KOPT-K1 (cell line): Measurements from ENCODE around the gene SCYGR2.
"Not testable (repeated sequence)": the region's sequence is repeated elsewhere in the genome, so short reads cannot be mapped to it uniquely, and the experiment has no call there.

Experiments used
- H3K27ac ChIP-seq: fragments of 200-600 bp; sonication (generic); 2 replicates; pipeline ENCODE4 v1.5.1; 2016; ENCODE audit warnings: antibody characterized with exemption, mild to moderate bottlenecking, low read depth, low read length; ENCODE audit not compliant: poor library complexity, severe bottlenecking
- H3K36me3 ChIP-seq: fragments of 200-600 bp; sonication (generic); 2 replicates; pipeline ENCODE4 v1.5.1; 2017; ENCODE audit warnings: antibody characterized with exemption, mild to moderate bottlenecking, low read length, moderate library complexity; ENCODE audit not compliant: insufficient read depth
- H3K9me3 ChIP-seq: fragments of 200-600 bp; sonication (generic); 2 replicates; pipeline ENCODE4 v1.5.1; 2017; ENCODE audit warnings: antibody characterized with exemption, low read length, mild to moderate bottlenecking; ENCODE audit not compliant: insufficient read depth, poor library complexity, severe bottlenecking

The SCYGR2 gene, protein sequence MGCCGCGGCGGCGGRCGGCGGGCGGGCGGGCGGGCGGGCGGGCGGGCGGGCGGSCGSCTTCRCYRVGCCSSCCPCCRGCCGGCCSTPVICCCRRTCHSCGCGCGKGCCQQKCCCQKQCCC

DNA sequence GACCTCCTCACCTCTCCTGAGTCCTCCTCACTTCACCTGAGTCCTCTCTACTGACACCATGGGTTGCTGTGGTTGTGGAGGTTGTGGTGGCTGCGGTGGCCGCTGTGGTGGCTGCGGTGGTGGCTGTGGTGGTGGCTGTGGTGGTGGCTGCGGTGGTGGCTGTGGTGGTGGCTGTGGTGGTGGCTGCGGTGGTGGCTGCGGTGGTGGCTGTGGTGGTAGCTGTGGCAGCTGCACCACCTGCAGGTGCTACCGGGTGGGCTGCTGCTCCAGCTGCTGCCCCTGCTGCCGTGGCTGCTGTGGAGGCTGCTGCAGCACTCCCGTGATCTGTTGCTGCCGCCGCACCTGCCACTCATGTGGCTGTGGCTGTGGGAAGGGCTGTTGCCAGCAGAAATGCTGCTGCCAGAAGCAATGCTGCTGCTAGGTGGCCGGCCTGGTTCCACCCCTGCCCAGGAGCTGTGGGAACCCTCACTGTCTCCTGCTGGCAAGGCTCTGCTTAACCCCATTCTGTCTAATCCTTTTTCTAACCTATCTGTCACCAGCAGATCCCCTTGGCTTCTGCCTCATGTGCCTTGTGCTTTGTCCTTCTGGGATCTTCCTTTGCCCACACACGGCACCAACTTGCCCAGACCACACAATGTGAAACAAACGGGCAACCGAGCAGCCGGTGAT is at the start of gene SCYGR2:
SCYGR2 (plus strand) TSS at position 59 of the 669 bp plus-strand sequence; CDS start at position 59, 0 bp downstream.
- H3K9me3 ChIP-seq, H3K27ac ChIP-seq, H3K36me3 ChIP-seq: not testable (repeated sequence)

DNA sequence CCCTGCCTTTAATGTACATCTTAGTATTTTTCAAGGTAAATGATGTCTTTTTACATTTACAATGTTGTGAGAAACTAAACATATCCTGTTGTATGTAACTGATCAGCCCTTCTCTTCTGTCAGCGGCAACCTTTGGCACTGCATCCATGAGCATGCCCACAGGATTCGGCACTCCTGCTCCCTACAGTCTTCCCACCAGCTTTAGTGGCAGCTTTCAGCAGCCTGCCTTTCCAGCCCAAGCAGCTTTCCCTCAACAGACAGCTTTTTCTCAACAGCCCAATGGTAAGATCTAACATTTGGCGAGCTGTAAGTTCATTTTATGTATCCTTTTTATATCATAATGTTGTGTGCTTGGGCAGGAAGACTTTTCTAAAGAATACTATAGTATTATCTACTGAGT is 46.9 kb upstream of the SCYGR2 start:
- no peak overlapping the region for H3K27ac ChIP-seq
- H3K9me3 ChIP-seq, result no peaks in the 10 kb centered on the region
- H3K36me3 ChIP-seq, result peaks cover 68% of the 10 kb centered on the region

DNA sequence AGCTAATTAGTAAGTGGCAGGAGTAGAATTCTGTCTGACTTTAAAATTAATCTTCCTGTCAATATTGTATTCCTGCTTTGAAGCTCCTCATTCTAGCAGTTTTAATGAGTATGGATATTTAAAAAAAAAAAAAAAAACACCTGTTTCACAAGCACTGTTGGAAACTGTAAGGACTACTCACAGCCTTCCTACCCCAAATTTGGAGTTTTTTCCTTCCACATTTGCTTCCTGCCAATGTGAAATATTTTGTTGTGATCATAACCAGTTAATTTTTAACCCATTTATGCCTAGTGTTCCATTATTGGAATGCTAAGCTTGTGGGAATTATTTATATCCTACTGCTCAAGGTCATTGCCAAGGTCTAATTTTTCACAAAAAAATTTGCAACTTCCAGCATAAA is 36.1 kb upstream of the SCYGR2 start:
- no peaks in the 10 kb centered on the region for H3K9me3 ChIP-seq
- no peak overlapping the region for H3K27ac ChIP-seq
- H3K36me3 ChIP-seq, result peaks cover 16% of the 10 kb centered on the region

DNA sequence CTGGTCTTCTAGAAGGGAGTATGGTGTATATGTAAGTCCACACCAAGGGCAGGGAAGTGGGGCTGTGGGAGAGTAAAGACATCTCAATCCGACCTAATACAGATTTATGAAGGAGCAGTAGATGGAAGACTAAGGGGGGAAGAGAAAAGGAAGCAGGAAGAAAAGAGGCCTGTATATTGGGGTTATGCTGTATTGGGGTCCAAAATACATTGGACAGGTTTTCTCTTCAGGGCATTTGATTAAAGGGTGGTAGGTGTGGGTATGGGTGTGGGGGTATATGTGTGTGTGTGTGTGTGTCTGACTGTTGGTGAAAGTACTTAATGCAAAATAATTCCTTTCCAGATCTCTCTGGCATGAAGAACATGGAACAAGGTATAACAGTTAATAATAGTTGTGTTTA is 33.6 kb upstream of the SCYGR2 start:
- H3K9me3 ChIP-seq, result no peaks in the 10 kb centered on the region
- H3K27ac ChIP-seq, result no peak overlapping the region
- H3K36me3 ChIP-seq, result no peaks in the 10 kb centered on the region; the same call in 1 of the 2 replicates

DNA sequence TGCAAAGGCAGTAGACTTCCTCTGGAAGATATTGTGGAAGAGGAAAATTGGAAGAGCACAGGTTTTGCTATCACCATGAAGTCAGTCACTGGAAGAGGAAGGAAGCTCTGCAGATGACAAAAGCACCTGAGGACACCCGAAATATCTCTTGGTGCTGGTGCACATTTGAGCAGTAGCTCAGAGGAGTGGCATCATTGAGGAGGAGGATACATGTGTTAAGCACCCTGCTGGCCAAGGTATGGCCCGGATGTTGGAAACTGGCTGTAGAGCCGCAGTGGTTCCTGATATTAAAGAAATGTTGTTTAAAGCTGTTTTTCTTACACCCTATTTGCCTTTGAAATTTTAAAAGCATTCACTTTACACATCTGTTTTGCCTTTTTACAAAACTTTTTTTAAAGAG is 32.7 kb upstream of the SCYGR2 start:
- Histone ChIP-seq H3K27ac (no peak overlapping the region), H3K36me3 (no peaks in the 10 kb centered on the region), H3K9me3 (no peaks in the 10 kb centered on the region)

DNA sequence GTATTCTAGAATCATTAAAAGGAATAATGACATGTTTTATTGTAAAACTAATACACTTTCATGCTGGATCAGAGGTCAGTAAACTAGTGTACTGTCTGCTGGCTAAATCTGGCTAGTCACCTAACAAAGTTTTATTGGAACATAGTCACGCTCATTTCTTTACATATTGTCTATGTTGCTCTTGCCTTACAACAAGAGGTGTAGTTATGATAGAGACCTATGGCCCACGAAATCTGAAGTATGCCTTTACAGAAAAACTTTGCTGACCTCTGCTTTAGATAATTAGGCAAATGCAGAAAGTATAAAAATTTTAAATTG is 29.9 kb upstream of the SCYGR2 start:
- no peaks in the 10 kb centered on the region for H3K9me3 ChIP-seq
- no peak overlapping the region for H3K27ac ChIP-seq
- no peaks in the 10 kb centered on the region for H3K36me3 ChIP-seq

DNA sequence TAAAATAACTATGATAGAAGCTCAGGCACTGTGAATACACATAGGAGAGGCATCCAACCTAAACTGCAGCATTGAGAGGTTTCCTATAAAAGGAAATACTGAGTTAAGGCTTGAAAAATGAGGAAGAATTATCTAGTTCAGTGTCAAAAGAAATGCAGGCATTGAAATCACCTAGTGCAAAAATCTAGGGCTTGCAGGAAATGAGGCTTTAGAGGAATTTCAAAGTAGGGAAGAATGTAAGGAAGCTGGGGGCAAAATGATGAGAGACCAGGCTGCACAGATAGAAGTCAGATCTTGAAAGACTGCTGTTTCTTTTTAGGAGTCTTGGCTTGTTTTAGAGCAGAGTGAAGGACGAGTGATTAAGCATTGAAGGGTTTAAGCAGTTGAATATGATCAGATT is 28.1 kb upstream of the SCYGR2 start:
- H3K27ac ChIP-seq, result no peak overlapping the region
- no peaks in the 10 kb centered on the region for H3K9me3 ChIP-seq

DNA sequence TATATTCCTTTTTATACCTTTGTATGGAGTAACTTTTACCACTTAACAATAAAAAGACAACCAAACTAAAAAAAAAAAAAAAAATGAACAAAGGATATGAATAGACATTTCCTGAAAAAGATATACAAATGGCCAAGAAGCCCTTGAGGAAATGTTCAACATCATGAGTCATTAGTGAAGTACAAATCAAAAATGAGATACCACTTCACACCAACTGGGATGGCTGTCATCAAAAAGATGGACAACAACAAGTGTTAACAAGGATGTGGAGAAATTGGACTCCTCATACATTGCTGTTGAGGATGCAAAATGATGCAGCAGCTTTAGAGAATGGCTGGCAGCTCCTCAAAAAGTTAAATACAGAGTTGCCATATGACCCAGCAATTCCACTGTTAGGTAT is 22.6 kb upstream of the SCYGR2 start:
- H3K36me3 ChIP-seq, result no peaks in the 10 kb centered on the region
- H3K27ac ChIP-seq, result no peak overlapping the region
- no peaks in the 10 kb centered on the region for H3K9me3 ChIP-seq

More for the DNA sequence above, 28.1 kb upstream of the SCYGR2 start:
- no peaks in the 10 kb centered on the region for H3K36me3 ChIP-seq

DNA sequence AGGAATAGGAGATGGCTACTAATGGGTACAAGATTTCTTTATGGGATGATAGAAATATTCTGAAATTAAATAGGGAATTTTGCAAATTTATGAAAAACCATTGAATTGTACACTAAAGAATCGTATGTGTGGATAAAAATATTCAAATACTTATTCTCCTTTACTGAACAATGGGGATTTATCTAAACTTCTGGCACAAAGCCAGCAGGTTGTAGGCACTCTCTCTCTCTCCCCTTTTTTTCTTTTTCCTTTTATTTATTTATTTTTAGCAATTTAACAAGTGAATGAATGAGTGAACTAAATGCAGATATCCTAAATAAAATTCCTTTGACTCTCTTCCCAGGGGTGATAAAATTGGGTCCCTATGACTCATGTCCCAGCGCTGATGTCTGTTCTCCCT is 21.9 kb upstream of the SCYGR2 start:
- peaks cover 4% of the 10 kb centered on the region for H3K9me3 ChIP-seq
- H3K27ac ChIP-seq, result no peak overlapping the region
- no peaks in the 10 kb centered on the region for H3K36me3 ChIP-seq

DNA sequence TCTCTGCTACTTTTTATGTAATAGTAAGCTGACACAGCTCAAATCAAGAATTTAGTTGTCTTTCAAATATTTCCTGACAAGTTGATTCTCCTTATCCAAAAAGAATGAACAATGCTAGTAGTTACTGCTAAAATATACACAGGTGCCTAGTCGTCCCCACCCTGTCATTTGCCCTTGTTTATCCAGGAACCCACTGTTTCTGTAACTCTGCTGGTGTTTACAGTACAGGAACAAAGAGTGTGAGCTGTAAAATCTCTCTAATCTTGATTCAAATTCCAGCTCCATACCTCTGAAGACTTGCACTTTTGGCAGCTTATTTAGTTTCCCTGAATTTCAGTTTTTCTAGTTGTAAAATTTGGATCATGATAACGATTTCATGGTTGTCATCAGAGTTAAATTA is 21.1 kb upstream of the SCYGR2 start:
- H3K27ac ChIP-seq, result no peak overlapping the region
- H3K36me3 ChIP-seq, result no peaks in the 10 kb centered on the region
- peaks cover 12% of the 10 kb centered on the region for H3K9me3 ChIP-seq

DNA sequence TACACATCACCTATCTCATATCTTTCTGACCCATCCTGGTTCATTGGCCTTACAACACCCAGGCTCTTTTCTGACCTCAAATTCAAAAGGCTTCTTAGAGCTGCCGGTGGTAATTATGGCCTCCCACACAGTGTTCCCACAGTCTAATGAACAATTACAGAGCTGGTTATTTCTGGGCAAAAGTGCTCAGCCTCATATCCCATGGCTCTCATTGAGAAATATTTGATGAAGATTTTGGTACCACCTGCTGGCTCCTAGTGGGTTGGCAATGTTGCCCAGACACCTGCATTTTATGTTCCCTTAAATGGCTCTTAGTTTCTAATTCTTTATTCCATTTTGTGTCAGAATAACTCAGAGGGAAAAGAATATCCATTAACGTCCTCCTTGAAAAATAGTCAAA is 20.1 kb upstream of the SCYGR2 start:
- no peak overlapping the region for H3K27ac ChIP-seq
- no peaks in the 10 kb centered on the region for H3K36me3 ChIP-seq
- H3K9me3 ChIP-seq, result peaks cover 19% of the 10 kb centered on the region

DNA sequence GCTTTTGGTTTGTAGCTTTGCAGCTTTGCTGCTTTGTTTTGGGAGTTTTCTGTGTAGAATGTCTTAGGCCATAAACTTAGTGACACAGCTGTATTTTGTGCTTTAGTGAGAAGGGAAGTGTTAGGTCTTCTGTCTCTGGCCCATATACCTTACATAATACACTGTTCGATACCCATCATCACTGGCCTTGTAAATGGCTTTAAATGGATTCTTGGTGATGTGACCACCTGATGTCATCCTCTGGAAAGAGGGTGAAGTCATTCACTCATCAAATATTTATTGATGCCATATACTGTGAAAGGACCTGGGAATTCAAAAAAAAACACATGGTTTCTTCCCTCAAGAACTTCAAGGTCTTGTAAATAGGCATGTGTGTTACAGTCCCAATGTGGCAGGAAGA is 18.9 kb upstream of the SCYGR2 start:
- Histone ChIP-seq H3K36me3 (no peaks in the 10 kb centered on the region), H3K27ac (no peak overlapping the region), H3K9me3 (peaks cover 19% of the 10 kb centered on the region)

DNA sequence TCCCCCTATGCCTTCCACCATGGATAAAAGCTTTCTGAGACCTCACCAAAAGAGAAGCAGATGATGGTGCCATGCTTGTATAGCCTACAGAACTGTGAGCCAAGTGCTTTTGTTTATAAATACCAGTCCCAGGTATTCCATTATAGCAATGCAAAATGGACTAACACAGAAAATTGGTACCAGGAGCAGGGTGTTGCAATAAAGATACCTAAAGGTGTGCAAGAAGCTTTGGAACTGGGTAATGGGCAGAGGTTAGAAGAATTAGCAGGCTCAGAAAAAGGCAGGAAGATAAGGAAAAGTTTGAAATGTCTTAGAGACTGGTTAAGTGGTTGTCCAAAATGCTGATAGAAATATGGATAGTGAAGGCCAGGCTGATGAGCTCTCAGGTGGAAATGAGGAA is 16.3 kb upstream of the SCYGR2 start:
- H3K9me3 ChIP-seq, result peaks cover 26% of the 10 kb centered on the region
- no peak overlapping the region for H3K27ac ChIP-seq
- no peaks in the 10 kb centered on the region for H3K36me3 ChIP-seq

DNA sequence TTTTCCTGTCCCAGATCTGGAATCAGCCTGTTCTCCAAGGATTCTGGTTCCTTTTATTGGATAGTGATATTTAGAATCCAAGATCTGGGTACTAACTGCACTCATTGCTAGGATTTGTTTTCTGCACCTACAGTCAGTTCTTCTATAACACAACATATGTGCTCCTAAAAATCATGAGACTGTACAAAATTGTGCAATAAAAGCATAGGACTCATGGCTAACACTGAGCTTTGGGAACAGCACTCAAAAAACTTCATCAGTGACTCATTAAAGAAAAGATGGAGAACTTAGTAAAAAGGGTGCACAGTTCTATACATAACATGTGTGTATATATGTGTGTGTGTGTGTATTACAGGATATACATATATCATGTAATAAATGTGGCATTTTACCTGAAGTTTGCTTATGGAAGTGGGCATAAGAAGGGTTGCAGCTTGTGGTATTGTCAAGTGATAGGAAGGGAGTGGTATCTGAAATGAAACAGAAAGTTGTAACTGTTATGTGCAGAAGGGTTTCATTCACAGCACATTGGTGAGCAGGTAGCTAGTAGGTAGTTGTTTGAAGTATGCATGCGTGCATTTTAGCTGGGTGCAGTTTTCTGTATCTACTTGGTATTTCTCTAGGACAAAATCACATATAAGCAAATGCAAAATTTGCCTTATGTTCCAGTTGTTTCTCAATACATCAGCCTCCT is 5.9 kb upstream of the SCYGR2 start:
- H3K27ac ChIP-seq, result no peak overlapping the region
- no peaks in the 10 kb centered on the region for H3K36me3 ChIP-seq
- peaks cover 3% of the 10 kb centered on the region for H3K9me3 ChIP-seq

DNA sequence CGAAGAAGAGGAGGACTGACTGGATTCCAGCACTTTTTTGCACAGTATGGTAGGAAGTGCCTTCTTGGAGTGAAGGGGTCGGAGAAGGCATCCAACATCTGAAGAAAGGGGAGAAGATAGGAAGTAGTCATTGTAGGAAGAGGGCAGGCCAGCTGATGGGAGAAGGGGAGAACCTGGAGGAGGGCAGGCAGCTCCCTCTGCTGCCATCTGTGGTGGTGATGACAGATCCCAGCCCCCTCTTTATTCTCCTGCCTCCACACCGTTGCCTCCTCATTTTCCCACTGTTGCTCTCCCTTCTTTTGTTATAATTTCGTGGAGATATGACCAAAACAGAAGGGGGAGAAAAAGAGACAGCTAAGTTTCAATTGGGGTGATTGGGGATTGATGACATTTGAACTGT is 2.9 kb upstream of the SCYGR2 start:
- Histone ChIP-seq H3K9me3 (no peaks in the 10 kb centered on the region), H3K27ac (no peak overlapping the region), H3K36me3 (no peaks in the 10 kb centered on the region)

DNA sequence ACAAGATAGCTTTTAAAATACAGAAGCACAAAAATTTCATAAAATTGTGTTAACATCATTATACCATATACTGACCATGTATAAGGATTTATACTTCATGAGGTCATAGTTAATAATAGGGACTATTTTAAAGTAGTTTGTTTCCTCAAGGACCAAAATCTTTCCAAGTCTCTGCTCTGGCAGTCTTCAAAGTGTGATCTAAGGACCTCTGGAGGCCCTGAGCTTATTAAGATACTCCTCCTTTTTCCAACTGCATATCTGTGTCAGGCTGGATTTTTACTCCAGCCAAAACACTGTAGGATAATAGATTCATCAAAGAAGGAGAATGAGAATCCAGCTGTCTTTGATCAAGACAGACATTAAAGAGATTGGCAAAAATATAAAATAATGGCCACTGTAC is 1.7 kb upstream of the SCYGR2 start:
- H3K9me3 ChIP-seq, result no peaks in the 10 kb centered on the region
- H3K27ac ChIP-seq, result no peak overlapping the region
- no peaks in the 10 kb centered on the region for H3K36me3 ChIP-seq
